OCI-M2 (cell line): Measurements from ENCODE around the gene TXNDC5.

Experiments
- DNase-seq: peaks from one replicate; lab custom pipeline; 2025; ENCODE audit not compliant: unreplicated experiment; lab: John Stamatoyannopoulos, UW

Gene TXNDC5

DNA sequence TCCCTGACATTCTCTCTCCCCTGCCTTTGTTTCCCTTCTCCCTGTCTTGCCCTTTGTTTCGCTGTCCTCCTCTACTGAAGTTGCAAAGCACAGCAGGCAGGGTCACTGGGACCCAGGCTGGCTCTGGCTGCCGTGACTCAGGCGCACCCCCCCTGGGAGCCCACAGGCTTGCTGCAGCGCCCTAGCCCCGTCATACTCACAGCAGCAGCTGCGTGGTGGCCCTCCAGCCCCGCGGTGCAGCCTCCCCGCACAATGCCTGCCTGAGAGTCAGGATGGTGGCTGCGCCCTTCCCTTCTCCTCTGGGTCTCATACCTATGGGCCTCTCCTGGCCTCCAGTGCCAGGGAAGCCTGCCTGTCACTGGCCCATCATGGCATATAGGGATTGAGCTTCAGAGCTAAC lies 41.7 kb downstream of the TXNDC5 start:
- no peak for DNase-seq

DNA sequence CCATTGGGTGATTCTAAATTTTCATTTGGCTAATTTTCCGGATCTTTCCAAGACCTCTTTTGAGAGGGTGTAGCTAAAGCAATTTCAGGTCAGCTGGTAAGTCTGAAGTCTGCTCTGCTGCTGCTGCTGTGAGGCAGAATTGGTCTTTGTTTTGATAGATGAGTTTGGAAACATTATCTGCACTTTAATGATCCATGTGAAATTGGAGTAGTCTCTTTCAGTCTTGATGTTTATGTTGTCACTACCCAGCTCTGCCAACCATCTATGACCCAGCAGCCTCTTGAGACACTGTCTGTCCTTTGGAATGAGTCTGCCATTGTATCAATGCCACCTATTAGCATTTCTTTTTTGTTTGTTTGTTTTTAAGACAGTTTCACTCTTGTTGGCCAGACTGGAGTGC lies 44.1 kb downstream of the TXNDC5 start:
- DNase-seq, result no peak

DNA sequence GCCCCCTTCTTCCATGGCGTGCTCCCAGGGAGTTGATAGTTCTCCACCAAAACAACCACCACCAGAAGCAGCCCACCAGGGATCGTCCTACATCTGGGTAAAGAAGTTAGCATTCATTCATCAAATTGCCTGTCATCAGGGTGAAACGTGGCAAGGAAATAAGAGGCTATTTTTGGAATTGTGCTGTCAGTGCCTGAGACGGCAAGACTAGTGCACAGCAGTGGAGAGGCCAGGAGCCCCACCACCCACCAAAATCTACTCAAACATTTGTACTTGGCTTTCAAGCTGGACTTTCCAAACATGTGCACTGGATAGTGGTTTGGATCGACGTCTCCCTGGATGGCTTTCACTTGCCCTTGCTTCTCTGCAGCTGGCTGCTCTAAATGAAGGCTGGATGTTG lies 44.8 kb downstream of the TXNDC5 start:
- no peak for DNase-seq

DNA sequence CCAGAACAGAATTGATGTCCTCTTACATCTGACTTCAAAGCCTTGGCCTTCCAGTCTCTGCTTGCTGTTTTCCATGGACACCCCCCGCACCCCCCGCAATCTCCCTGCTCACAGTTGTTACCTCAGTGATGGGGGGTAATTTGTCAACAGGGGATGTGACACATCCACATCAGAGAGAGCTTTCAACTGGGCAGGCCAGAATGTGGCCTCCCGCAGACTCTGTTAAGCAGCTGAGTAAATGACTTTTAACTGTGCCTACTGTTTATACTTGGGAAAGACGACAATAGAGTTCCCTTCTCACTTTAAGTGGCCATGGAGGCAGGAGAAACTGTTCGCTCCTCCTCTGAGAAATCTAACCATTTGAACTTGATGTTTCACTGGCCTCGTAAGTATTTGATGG lies 51.0 kb downstream of the TXNDC5 start:
- DNase-seq, result no peak

DNA sequence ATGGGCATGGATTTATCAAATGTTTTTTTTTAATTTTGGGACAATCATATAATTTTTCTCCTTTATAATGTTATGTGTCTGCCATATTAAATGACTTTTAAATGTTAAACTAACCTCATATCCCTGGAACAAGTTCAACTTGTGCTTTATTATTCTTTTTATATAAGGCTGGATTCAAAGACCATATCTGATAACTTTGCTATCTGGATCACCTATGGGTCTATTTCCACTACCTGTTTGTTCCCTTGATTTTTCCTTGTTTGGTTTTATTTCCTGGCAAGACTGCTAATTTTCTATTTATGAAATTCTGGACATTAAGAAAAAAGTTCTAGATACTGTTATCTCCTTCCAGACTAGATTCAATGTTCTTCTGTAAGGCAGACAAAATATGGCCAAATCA lies 58.8 kb downstream of the TXNDC5 start:
- no peak for DNase-seq

DNA sequence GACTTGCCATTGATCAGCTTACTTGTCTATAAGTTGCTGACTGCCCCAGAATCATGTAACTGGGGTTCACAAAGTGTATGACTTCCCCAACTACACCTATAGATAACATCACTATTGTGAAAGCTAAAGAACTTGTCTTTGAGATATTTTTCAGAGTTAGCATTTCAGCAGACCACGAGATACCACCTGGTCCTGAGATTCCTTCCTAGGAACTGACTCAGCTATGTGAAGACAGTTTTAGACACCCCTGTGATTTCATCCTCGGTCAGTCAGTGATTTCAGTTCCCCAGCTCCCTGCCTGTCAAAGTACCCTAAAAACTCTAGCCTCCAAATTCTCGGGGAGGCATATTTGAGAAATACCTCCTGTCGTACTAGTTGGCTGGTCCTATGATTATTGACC lies 62.4 kb downstream of the TXNDC5 start:
- DNase-seq, result no peak

DNA sequence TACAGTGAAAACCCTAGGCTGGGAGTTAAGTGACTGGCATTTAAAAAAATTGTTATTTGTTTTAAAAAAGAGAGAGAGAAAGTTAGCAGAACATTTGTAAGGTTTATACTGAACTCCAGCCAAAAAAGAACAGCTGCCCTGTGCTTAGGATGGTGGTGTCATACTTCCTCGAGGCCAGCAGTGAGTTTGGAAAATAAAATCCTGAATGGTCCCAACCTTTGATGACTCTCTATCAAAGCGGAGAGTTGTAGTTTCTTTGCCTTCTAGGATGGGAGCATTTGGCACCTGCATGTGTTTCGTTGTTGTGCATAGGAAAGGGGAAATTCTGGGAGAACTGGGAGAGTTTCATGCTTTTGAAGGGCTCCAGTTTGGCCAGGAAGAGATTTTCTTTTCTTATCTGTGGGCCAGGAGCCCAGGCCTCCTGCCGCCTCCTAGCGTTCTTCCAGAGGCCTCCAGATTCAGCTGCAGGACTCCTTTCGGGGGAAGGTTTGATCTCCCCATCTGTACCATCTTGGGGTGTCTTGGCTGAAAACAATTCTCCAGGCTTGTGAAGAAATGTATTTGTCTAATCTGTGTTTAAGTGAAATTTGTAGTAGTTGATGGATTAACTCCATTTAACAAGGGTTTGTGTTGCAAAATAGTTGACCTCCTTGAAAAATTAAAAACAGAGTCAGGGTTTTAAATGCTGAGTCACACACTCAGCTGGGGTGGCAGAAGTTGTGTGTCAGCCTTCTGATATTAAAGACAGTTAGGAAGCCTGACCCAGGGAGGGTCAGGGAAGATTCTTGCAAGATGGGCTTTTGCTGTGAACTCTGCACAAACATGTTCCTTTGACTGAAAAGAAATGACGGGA lies 63.4 kb downstream of the TXNDC5 start:
- no peak for DNase-seq

DNA sequence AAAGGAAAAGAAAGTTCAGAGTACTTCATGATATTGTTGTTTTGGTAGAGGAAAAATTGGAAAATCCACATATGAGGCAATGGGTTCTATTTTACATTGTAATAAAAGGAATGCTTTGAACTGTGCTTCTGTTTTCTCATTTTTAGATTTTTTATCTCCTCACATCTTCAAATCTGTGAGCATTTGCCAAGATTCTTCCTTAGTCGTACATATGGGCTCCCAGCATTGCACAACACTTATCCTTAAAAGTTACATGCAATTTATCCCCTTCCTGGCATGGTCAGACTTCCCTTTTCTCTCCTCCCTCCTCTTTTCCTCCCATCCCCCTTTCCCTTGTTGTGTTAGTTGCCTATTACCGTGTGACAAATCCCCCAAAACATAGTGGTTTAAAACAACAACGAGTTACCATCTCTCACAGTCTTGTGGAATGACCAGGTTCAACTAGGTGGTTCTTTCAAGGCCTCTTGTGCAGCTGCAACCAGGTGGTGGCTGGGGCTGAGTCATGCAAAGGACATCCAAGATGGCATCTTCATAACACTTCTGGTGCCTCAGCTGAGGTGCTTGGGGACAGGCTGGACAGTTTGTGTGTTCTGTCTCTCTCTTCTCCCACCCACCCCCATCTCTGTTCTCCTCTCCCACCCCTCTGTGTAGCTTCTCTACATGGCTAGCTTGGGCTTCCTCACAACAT lies 68.7 kb downstream of the TXNDC5 start:
- no peak for DNase-seq

DNA sequence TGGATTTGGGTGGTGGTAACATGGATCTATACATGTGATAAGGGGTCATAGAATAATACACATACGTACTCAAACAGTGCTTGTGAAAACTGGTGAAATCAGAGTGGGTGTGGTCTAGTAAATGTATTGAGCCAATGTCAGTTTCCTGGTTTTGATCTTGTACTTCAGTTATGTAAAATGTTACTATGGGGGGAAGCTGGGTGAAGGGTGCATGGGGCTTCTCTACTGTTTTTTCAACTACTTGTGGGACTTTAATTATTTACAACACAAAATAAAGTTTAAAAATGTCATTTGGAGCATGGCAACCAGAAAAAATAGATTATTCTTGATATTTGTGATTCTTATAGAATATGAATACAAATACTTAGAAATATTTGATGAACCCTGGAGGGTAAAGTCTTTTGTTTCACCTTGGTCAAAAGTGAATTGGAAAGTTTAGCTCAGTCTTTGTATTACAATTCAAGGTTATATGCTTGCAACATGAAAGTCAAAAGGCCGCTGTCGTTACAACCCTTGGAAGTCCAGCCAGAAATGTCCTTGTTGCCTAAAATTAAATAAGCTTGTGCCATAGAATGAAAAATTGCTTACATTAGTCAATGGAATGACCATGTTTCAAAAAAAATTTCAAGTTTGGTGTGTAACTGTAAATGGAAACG lies 74.1 kb downstream of the TXNDC5 start:
- DNase-seq, result no peak

DNA sequence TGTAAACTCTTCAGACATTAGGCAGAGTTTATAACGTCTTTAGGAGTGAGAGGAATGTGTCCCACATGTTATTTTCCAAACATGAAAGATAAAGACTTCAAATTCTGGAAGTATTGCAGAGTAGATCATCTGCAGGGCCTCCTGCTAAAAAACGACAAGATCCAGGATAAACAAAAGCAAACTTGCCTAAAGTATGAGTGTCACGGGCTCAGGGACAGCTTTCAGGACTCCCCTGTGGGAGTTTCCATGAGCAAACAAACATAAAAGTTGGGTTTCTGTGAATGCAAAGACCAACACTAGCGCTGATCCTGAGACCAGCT lies 76.9 kb downstream of the TXNDC5 start:
- DNase-seq, result no peak

DNA sequence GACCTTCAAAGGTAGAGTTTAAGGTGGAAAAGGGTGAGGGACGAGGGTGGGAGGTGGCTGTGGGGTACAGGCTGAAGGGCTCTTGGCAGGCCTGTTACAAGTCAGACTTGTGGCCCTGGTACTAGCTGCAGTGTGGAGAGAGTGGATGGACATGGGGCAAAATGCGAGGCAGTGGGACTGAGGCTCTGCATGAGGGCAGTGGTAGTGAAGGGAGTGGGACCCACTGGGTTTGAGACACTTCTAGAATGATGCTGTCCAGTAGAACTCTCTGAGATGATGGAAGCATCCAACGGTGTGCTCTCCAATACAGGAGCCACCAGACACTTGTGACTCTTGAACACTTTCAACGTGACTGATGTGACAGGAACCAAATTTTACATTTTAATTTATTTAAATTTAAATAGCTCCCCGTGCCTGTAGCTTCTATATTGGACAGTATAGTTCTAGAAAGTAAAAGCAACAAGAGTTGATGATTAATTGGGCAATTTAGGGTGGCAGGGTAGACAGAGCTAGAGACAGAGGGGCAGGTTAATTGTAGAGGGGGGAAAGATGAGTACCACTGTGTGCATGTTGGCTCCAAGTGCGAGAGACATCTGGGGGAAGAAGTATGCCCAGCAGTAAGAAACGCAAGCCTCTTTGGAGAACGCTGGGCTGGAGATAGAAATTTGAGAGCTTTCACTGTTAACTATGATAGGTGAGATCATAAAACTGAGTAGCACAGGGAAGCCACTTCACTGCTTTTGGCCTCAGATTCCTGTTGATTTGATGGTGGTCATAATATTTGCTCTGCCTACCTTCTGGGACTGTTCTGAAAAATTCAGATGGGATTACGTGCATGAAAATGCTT lies 77.5 kb downstream of the TXNDC5 start:
- DNase-seq, result no peak
